Activated naive CD8-positive, alpha-beta T cell treated with anti-CD3 and anti-CD28 coated beads, Interleukin-2, amount 50 U/mL, for 16 hours (primary cell): ENCODE data around the gene OR5P2.
"Not testable (repeated sequence)": the region's sequence is repeated elsewhere in the genome, so short reads cannot be mapped to it uniquely, and the experiment has no call there.

Experiments used
- DNase-seq: peaks from one replicate; pipeline ENCODE4 v3.0.0-alpha.2; 2020; ENCODE audit warnings: low read depth, low spot score

The OR5P2 gene

GRCh38 chr11:7796842-7797241, at the start of gene OR5P2:
TSS of gene OR5P2 (minus strand) at chr11:7796942. CDS start at chr11:7796942, 0 bp downstream.
- no peak for DNase-seq

- no peak for DNase-seq
These were observed 49.3 kb upstream of the OR5P2 start for GRCh38 chr11:7846003-7846402.

DNA sequence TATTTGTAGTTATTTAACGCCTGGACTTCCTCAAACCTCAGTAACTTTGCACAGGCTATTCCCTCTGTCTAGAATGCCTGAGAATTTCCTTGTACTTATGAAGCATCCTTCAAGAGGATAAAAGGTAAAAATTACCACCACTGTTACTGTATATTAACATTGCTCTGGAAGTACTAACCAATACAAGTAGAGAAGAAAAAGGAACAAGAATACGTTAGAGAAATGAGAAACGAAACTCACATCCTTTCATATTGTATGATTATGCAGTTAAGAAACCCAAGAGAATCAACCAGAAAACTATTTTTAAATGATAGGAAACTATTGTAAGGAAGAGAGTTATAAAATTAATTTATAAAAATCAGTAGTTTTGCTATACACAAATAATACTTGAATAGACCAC, 48.2 kb upstream of the OR5P2 start:
- DNase-seq: no peak

- no peak for DNase-seq
These were observed 47.8 kb upstream of the OR5P2 start for GRCh38 chr11:7844521-7844920.

- no peak for DNase-seq
These were observed 43.8 kb upstream of the OR5P2 start for GRCh38 chr11:7840578-7840977.

DNA sequence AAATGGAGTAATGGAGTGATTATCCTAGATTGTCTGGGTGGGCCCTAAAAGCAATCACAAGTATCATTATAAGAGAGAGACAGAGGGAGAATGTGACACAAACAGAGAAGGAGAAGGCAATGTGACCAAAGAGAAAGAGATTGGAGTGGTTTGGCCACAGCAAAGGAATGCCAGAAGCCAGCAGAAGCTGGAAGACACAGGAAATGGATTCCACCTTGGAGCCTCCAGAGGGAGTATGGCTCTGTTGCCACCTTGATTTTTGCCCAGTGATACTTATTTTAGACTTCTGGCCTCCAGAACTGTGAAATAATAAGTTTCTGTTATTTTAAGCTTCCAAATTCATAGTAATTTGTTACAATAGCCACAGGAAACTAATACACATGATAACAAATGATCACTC, 36.8 kb upstream of the OR5P2 start:
- DNase-seq: no peak

DNA sequence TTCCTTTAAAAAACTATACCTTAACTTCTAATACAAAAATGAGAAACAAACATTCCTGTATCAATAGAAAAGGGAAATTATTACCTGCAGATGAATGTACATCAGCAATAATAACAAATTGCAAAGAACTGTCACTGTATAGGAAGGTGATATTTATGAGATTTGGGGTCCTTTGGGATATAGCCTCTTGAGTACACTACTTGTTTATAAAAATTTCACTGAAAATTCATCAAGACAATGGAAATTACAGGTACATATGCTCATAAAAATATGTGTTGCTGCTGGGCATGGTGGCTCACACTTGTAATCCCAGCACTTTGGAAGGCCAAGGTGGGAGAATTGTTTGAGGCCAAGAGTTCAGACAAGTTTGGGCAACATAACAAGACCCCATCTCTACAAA, 34.0 kb upstream of the OR5P2 start, which contains the start of gene OR5P3:
OR5P3 (minus strand) TSS at position 101 of the 400 bp plus-strand sequence.
- no peak for DNase-seq

DNA sequence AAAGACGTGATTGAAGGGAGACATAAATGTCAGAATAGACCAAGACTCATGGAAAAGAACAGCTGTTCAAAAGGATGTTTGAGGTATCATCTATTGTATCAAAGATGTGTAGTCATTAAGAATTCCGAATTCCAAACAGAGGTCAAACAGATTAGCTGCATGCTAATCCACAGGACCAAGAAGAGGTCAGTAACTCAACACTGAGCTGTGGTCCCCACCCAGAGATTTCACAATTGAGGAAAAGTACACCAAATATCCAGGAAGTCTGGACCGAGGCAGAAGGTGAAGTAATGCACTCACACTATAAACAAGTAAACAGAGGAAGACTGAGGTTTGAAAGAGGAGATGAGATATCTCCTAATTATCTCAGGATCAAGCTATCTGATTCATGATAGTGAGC, 29.6 kb upstream of the OR5P2 start:
- DNase-seq: no peak

- not testable (repeated sequence) for DNase-seq
These were observed 23.7 kb upstream of the OR5P2 start for GRCh38 chr11:7820417-7820816.

GRCh38 chr11:7814897-7815296, 18.2 kb upstream of the OR5P2 start:
- not testable (repeated sequence) for DNase-seq

GRCh38 chr11:7810301-7810700, 13.6 kb upstream of the OR5P2 start:
- not testable (repeated sequence) for DNase-seq

DNA sequence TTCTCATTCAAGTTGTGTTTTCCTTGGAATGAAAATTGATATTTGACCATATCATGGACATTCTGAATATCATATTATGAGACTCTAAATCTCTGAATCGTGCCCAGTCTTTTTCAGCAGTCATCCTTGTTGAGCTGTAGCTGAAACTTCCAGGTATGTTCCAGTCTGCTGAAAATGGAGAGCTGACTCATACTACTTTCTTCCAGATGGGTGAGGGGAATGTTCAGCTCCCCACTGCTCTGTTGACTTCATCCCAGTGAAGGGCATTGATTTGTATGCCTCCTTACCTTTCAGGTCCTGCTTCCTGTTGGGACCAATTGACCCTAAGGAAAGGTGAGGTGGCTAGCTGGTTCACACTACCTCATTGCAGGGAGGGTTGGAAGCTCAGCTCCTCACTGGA, 3.5 kb downstream of the OR5P2 start:
- no peak for DNase-seq

DNA sequence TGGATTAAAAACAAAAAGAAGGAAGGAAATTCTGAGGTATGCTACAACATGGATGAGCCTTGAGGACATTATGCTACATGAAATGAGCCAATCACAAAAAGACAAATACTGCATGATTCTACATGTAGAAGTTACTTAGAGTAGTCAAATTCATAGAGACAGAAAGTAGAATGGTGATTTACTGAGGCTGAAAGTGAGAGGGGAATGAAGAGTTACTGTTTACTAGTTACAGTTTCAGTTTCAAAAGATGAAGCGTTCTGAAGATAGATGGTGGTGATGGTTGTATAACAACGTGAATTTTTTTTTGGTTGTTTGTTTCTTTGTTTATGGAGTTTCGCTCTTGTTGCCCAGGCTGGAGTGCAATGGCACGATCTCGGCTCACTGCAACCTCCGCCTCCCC, 9.5 kb downstream of the OR5P2 start:
- DNase-seq: no peak

DNA sequence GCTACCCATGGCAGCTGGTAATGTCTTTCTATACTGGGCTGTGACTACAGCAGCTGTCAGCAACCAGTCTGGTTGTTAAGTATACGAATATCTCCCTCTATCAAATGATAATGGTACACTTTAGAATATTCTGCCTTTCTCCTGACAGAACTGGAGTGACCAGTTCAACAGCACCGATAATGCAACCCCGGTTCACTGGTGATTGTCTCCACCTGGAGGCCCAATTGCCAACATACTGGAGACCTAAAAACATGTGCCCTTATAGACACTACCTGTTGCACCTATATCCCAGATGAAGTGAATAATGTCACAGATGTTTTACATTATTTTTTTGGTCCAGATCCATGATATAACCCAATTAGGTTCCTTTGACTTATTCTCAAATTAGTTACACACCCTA, 21.1 kb downstream of the OR5P2 start:
- DNase-seq: no peak

- DNase-seq: not testable (repeated sequence)
These were observed 32.4 kb downstream of the OR5P2 start for GRCh38 chr11:7764301-7764700.

DNA sequence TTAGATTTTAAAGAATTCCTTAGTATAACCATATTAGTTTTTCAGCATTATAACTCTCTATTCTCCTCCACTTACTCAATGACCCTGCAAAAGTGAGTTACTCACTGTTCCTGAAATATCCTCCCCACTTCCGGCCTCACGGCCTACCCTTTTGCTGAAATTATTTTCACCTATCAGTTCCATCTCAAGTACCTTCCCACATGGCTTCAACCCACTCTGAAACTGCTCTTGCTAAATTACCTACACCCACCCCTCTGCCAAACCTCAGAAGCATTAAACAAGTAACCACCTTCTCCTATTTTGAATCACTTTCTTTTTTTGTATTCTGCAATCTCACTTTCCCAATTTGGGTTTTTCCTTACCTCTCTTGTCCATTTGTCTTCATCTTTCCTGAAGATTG, 37.7 kb downstream of the OR5P2 start:
- DNase-seq: no peak

DNA sequence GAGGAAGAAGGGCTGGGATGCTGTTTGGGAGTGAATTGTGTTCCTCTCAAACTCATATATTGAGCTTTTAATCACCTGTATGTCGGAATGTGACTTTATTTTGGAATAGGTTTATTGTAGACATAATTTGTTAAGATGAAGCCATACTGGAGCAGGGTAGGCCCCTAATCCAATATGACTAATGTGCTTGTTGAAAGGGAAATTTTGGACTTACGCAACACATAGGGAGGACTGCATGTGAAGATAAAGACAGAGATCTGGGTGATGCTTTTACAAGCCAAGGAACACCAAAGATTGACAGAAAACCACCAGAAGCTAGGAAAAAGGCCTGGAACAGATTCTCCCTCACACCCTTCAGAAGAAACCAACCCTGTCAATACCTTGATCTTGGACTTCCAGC, 47.3 kb downstream of the OR5P2 start:
- DNase-seq: no peak
